ENCODE data around the gene BICRAL.
A peak's percentile ranks its signal among the peaks of the same experiment; 100 is the strongest.
"Not testable (repeated sequence)": the region's sequence is repeated elsewhere in the genome, so short reads cannot be mapped to it uniquely, and the experiment has no call there.

BICRAL gene

GRCh38 chr6:42764911-42765648 is 16.8 kb upstream of the BICRAL start:
- no peak for DNase-seq (ENCODE audit: low spot score)

GRCh38 chr6:42766163-42766670 is 15.6 kb upstream of the BICRAL start:
- DNase-seq (ENCODE audit: low spot score): no peak

GRCh38 chr6:42769051-42769450 is 12.8 kb upstream of the BICRAL start:
- DNase-seq (ENCODE audit: low spot score): no peak

- no peak for DNase-seq (ENCODE audit: low spot score)
Observed at GRCh38 chr6:42769836-42770235, 12.0 kb upstream of the BICRAL start.

GRCh38 chr6:42771741-42772100 is 10.1 kb upstream of the BICRAL start:
- DNase-seq (ENCODE audit: low spot score): no peak

- DNase-seq (ENCODE audit: low spot score): no peak
Observed at GRCh38 chr6:42774201-42774600, 7.7 kb upstream of the BICRAL start.

- not testable (repeated sequence) for DNase-seq (ENCODE audit: low spot score)
Observed at GRCh38 chr6:42774821-42775487, 6.9 kb upstream of the BICRAL start.

GRCh38 chr6:42777126-42777822 is 4.6 kb upstream of the BICRAL start:
- no peak for DNase-seq (ENCODE audit: low spot score)

GRCh38 chr6:42778122-42778521 is 3.7 kb upstream of the BICRAL start:
- DNase-seq (ENCODE audit: low spot score): no peak

GRCh38 chr6:42779521-42779920 is 2.3 kb upstream of the BICRAL start:
- DNase-seq (ENCODE audit: low spot score): no peak

- no peak for DNase-seq (ENCODE audit: low spot score)
Observed at GRCh38 chr6:42781546-42781795, 381 bp upstream of the BICRAL start.

- peak; percentile 90 for DNase-seq (ENCODE audit: low spot score)
Observed at GRCh38 chr6:42782689-42783176, 881 bp downstream of the BICRAL start.

- DNase-seq (ENCODE audit: low spot score): peak; percentile 75
Observed at GRCh38 chr6:42783177-42783875, 1.5 kb downstream of the BICRAL start.

GRCh38 chr6:42783876-42784642 is 2.2 kb downstream of the BICRAL start:
- DNase-seq (ENCODE audit: low spot score): peak; percentile 61

- DNase-seq (ENCODE audit: low spot score): no peak
Observed at GRCh38 chr6:42784717-42785498, 3.1 kb downstream of the BICRAL start.

GRCh38 chr6:42786525-42786985 is 4.7 kb downstream of the BICRAL start:
- DNase-seq (ENCODE audit: low spot score): no peak

- DNase-seq (ENCODE audit: low spot score): no peak
Observed at GRCh38 chr6:42787063-42787472, 5.2 kb downstream of the BICRAL start.

GRCh38 chr6:42788671-42789070 is 6.8 kb downstream of the BICRAL start:
- DNase-seq (ENCODE audit: low spot score): no peak

GRCh38 chr6:42790549-42791181 is 8.8 kb downstream of the BICRAL start:
- no peak for DNase-seq (ENCODE audit: low spot score)

- DNase-seq (ENCODE audit: low spot score): no peak
Observed at GRCh38 chr6:42791706-42792320, 10.0 kb downstream of the BICRAL start.
